Endodermal cell (in vitro differentiated cells): Measurements from ENCODE around the gene NABP1. TPM values are rescaled to one million over a fixed set of nuclear protein-coding genes. Genes with fewer than 3 reads are reported as not detected.

Experiments
- DNase-seq: peaks from one replicate; pipeline ENCODE4 v3.0.0-alpha.2; 2017
- H3K27ac ChIP-seq: 2 replicates; pipeline ENCODE4 v1.5.1; 2013; ENCODE audit warnings: mild to moderate bottlenecking, low read depth, low read length, moderate library complexity
- H3K27me3 ChIP-seq: 2 replicates; pipeline ENCODE4 v1.6.1; 2013; ENCODE audit warnings: mild to moderate bottlenecking, low read length, moderate library complexity; ENCODE audit not compliant: insufficient read depth, control insufficient read depth, poor library complexity, severe bottlenecking
- H3K36me3 ChIP-seq: 2 replicates; pipeline ENCODE4 v1.7.0; 2013; ENCODE audit warnings: mild to moderate bottlenecking, low read length, moderate library complexity; ENCODE audit not compliant: control insufficient read depth, insufficient read depth
- H3K4me1 ChIP-seq: one replicate; pipeline ENCODE4 v1.7.0; 2013; ENCODE audit warnings: low read length; ENCODE audit not compliant: control insufficient read depth, insufficient read depth
- H3K4me3 ChIP-seq: 2 replicates; pipeline ENCODE4 v1.5.1; 2013; ENCODE audit warnings: mild to moderate bottlenecking, low read length, moderate library complexity
- H3K9ac ChIP-seq: 2 replicates; pipeline ENCODE4 v1.6.1; 2013; ENCODE audit warnings: mild to moderate bottlenecking, low read length, moderate library complexity; ENCODE audit not compliant: poor library complexity, severe bottlenecking; ENCODE audit errors: extremely low read depth
- H3K9me3 ChIP-seq: 2 replicates; pipeline ENCODE4 v1.6.1; 2013; ENCODE audit warnings: mild to moderate bottlenecking, low read length, moderate library complexity; ENCODE audit not compliant: control insufficient read depth
- H3K27ac Mint-ChIP-seq: 2 replicates; pipeline ENCODE4 v1.8.0; 2020; ENCODE audit warnings: mixed read lengths
- H3K27me3 Mint-ChIP-seq: 2 replicates; pipeline ENCODE4 v1.8.0; 2021; ENCODE audit warnings: mild to moderate bottlenecking, mixed read lengths; ENCODE audit not compliant: insufficient read depth
- H3K36me3 Mint-ChIP-seq: 2 replicates; pipeline ENCODE4 v1.8.0; 2020; ENCODE audit warnings: low read depth, mixed read lengths
- H3K4me1 Mint-ChIP-seq: 2 replicates; pipeline ENCODE4 v1.8.0; 2020; ENCODE audit warnings: mixed read lengths
- H3K4me3 Mint-ChIP-seq: 2 replicates; pipeline ENCODE4 v1.8.0; 2020; ENCODE audit warnings: mild to moderate bottlenecking, moderate library complexity, mixed read lengths
- H3K9me3 Mint-ChIP-seq: 2 replicates; pipeline ENCODE4 v1.8.0; 2020; ENCODE audit warnings: mild to moderate bottlenecking, mixed read lengths
- WGBS, 2 experiments: methylation state at CpG; one replicate each; pipeline versions ENCODE4 v1.1.5 to v1.1.7; 2013; ENCODE audit warnings: missing lambda C conversion rate in 2 of 2, mixed read lengths in 1 of 2; ENCODE audit not compliant: insufficient coverage in 1 of 2, insufficient read length in 1 of 2; 5-methylcytosine and 5-hydroxymethylcytosine counted together
- total RNA-seq, 2 donors: library from RNA; stranded (reverse); fragmentation: NEBNext Ultra II Directional in 1 of 2; extraction: Animal tissue kit (Norgen Biotek cat#: 25700) in 1 of 2; gene quantifications; 2 replicates in 1 of 2; 3 replicates in 1 of 2; pipeline ENCODE4 v1.2.1, GENCODE V29; 2021
- TF ChIP-seq, protein P1 (sequence below): fragments of 200-600 bp; sonication (generic); conservative IDR thresholded peaks from 2 replicates; pipeline ENCODE4 v1.5.0; 2021; ENCODE audit warnings: antibody characterized with exemption, mild to moderate bottlenecking

NABP1 gene
- total RNA-seq, 2 donors from 2014 or later = 5.8 to 8.7 TPM

- Histone ChIP-seq H3K4me1 (no peaks in the 10 kb centered on the region), H3K36me3 (no peaks in the 10 kb centered on the region), H3K4me3 (no peak overlapping the region), H3K27me3 (peaks cover 11% of the 10 kb centered on the region), H3K9me3 (no peaks in the 10 kb centered on the region), H3K27ac (no peak overlapping the region), H3K9ac (no peak overlapping the region)
- Mint-ChIP-seq H3K27me3 (peaks cover 17% of the 10 kb centered on the region), H3K27ac (no peak overlapping the region), H3K4me3 (no peak overlapping the region), H3K4me1 (peaks cover 7% of the 10 kb centered on the region), H3K36me3 (no peaks in the 10 kb centered on the region), H3K9me3 (no peaks in the 10 kb centered on the region)
- no peak for DNase-seq
- 100% methylated on average over 1 of the region's 1 CpG; no CpG with 5 or more reads in 1 of the 2 experiments for WGBS, 2 experiments
- TF ChIP-seq, protein P1, sequence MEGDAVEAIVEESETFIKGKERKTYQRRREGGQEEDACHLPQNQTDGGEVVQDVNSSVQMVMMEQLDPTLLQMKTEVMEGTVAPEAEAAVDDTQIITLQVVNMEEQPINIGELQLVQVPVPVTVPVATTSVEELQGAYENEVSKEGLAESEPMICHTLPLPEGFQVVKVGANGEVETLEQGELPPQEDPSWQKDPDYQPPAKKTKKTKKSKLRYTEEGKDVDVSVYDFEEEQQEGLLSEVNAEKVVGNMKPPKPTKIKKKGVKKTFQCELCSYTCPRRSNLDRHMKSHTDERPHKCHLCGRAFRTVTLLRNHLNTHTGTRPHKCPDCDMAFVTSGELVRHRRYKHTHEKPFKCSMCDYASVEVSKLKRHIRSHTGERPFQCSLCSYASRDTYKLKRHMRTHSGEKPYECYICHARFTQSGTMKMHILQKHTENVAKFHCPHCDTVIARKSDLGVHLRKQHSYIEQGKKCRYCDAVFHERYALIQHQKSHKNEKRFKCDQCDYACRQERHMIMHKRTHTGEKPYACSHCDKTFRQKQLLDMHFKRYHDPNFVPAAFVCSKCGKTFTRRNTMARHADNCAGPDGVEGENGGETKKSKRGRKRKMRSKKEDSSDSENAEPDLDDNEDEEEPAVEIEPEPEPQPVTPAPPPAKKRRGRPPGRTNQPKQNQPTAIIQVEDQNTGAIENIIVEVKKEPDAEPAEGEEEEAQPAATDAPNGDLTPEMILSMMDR = no peak
These were observed 46.2 kb upstream of the NABP1 start for GRCh38 chr2:191631754-191632153.

DNA sequence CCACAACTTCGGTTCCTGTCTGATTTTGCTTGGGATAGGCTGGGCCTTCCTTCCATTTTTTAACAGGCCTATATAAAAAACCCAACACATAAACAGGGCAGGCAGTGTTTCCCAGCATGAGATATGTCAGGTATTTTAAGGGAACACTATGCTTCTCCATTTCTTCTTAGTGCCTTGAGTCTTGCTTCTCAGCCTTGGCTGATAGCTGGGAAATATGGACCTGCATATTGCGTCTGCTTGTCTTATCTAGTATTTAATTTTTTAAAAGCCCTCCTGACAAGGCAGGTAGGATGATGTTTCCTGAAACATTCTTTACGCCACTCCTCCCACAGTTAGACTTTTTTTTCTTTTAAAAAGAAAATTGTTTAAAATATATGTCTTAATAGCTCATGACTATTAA lies 45.5 kb upstream of the NABP1 start:
- Histone ChIP-seq H3K36me3 (no peaks in the 10 kb centered on the region), H3K27me3 (peaks cover 11% of the 10 kb centered on the region), H3K4me1 (peaks cover 6% of the 10 kb centered on the region), H3K4me3 (no peak overlapping the region), H3K9ac (no peak overlapping the region), H3K9me3 (no peaks in the 10 kb centered on the region), H3K27ac (no peak overlapping the region)
- no peak for DNase-seq
- H3K27me3 Mint-ChIP-seq = peaks cover 21% of the 10 kb centered on the region
- H3K4me3 Mint-ChIP-seq = no peak overlapping the region
- H3K36me3 Mint-ChIP-seq = no peaks in the 10 kb centered on the region
- TF ChIP-seq, protein P1 = no peak
- H3K9me3 Mint-ChIP-seq = no peaks in the 10 kb centered on the region
- 95 to 100% methylated on average over 1 to 2 of the region's 3 CpGs for WGBS, 2 experiments
- H3K4me1 Mint-ChIP-seq = peaks cover 14% of the 10 kb centered on the region
- H3K27ac Mint-ChIP-seq = no peak overlapping the region

- Mint-ChIP-seq H3K4me1 (peaks cover 28% of the 10 kb centered on the region), H3K9me3 (no peaks in the 10 kb centered on the region), H3K27ac (no peak overlapping the region), H3K4me3 (no peak overlapping the region), H3K27me3 (peaks cover 21% of the 10 kb centered on the region), H3K36me3 (no peaks in the 10 kb centered on the region)
- no peak overlapping the region for H3K9ac ChIP-seq
- WGBS, 2 experiments = 93% methylated on average over 1 of the region's 1 CpG; no CpG with 5 or more reads in 1 of the 2 experiments
- TF ChIP-seq, protein P1 = no peak
- H3K36me3 ChIP-seq = no peaks in the 10 kb centered on the region
- H3K27me3 ChIP-seq = peaks cover 11% of the 10 kb centered on the region
- peaks cover 15% of the 10 kb centered on the region for H3K4me1 ChIP-seq
- no peaks in the 10 kb centered on the region for H3K9me3 ChIP-seq
- H3K4me3 ChIP-seq = no peak overlapping the region
- DNase-seq = no peak
- no peak overlapping the region for H3K27ac ChIP-seq
These were observed 43.1 kb upstream of the NABP1 start for GRCh38 chr2:191634791-191635190.
